ENCODE data around the gene TERT.

TERT gene

GRCh38 chr5:1212271-1212670 lies 82.6 kb downstream of the TERT start (continued):
- TF ChIP-seq, protein P1, sequence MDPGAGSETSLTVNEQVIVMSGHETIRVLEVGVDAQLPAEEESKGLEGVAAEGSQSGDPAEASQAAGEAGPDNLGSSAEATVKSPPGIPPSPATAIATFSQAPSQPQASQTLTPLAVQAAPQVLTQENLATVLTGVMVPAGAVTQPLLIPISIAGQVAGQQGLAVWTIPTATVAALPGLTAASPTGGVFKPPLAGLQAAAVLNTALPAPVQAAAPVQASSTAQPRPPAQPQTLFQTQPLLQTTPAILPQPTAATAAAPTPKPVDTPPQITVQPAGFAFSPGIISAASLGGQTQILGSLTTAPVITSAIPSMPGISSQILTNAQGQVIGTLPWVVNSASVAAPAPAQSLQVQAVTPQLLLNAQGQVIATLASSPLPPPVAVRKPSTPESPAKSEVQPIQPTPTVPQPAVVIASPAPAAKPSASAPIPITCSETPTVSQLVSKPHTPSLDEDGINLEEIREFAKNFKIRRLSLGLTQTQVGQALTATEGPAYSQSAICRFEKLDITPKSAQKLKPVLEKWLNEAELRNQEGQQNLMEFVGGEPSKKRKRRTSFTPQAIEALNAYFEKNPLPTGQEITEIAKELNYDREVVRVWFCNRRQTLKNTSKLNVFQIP (CRISPR knock-in tag; IDR thresholded peaks at IDR 0.05; ENCODE audit: borderline replicate concordance, low read depth): no peak

- TF ChIP-seq CREB5 (CRISPR knock-in tag; IDR thresholded peaks at IDR 0.05; ENCODE audit: low read depth) (no peak), TCF4 (CRISPR knock-in tag; IDR thresholded peaks at IDR 0.05; ENCODE audit: borderline replicate concordance) (no peak), RARB (CRISPR knock-in tag; IDR thresholded peaks at IDR 0.05) (no peak), ZC3H10 (CRISPR knock-in tag; IDR thresholded peaks at IDR 0.05) (no peak)
- no peak for ATAC-seq
These were observed 83.2 kb downstream of the TERT start for GRCh38 chr5:1211701-1212100.

- no peak for ATAC-seq
- TF ChIP-seq, protein P2, sequence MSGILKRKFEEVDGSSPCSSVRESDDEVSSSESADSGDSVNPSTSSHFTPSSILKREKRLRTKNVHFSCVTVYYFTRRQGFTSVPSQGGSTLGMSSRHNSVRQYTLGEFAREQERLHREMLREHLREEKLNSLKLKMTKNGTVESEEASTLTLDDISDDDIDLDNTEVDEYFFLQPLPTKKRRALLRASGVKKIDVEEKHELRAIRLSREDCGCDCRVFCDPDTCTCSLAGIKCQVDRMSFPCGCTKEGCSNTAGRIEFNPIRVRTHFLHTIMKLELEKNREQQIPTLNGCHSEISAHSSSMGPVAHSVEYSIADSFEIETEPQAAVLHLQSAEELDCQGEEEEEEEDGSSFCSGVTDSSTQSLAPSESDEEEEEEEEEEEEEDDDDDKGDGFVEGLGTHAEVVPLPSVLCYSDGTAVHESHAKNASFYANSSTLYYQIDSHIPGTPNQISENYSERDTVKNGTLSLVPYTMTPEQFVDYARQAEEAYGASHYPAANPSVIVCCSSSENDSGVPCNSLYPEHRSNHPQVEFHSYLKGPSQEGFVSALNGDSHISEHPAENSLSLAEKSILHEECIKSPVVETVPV (CRISPR knock-in tag; IDR thresholded peaks at IDR 0.05): no peak
- TF ChIP-seq CSDC2 (CRISPR knock-in tag; IDR thresholded peaks at IDR 0.05): no peak
- no peak for TF ChIP-seq TOX (CRISPR knock-in tag; IDR thresholded peaks at IDR 0.05; ENCODE audit: borderline replicate concordance)
- no peak for TF ChIP-seq ZNF70 (CRISPR knock-in tag; IDR thresholded peaks at IDR 0.05)
- no peak for TF ChIP-seq RARB (CRISPR knock-in tag; IDR thresholded peaks at IDR 0.05)
- TF ChIP-seq TCF4 (CRISPR knock-in tag; IDR thresholded peaks at IDR 0.05; ENCODE audit: borderline replicate concordance): no peak
- no peak for TF ChIP-seq GLIS3 (CRISPR knock-in tag; IDR thresholded peaks at IDR 0.05)
- no peak for TF ChIP-seq ESRRG (CRISPR knock-in tag; IDR thresholded peaks at IDR 0.05)
These were observed 84.0 kb downstream of the TERT start for GRCh38 chr5:1210832-1211251.

DNA sequence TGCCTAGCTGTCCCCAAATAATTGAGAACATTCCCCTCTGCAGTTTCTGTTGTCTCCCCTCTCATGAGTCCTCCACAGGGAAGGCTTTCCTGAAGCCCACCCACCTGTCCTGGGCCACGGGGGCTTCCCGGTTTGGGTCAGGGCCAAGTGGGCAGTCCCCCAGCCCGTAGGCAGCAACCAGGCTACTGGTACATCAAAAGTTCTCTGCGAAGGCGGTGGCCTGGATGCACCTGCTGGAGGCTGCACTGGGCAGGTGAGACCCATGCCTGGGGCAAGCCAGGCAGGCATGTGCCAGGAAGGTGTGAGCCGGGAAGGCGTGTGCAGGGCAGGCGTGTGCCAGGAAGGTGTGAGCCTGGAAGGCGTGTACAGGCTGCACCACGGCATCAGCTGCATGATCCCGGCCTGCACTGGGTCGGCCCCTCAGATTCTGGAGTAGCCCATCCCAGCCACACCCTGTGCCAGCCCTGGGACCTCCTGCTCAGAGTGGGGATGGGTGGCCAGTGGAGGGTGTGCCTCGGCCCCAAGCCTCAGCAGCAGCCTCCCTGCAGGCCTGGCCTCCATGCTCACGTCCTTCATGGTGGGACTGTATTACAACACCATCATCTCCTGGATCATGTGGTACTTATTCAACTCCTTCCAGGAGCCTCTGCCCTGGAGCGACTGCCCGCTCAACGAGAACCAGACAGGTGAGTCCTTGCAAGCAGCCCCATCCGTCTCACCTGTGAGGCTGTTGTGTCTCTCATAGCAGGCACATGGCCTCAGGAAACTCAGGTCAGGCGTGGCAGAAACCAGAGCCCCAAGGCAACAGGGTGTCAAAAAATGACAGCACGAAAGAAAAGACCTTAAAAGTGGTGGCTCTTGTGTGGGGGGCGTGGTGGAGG lies 84.7 kb downstream of the TERT start:
- no peak for ATAC-seq
- no peak for TF ChIP-seq CREB5 (CRISPR knock-in tag; IDR thresholded peaks at IDR 0.05; ENCODE audit: low read depth)
- TF ChIP-seq ZNF565 (CRISPR knock-in tag; conservative IDR thresholded peaks at IDR 0.05; ENCODE audit: low read depth): no peak
- TF ChIP-seq OSR1 (CRISPR knock-in tag; IDR thresholded peaks at IDR 0.05): no peak
- TF ChIP-seq ISL1 (CRISPR knock-in tag; IDR thresholded peaks at IDR 0.05): no peak
- no peak for TF ChIP-seq PPARA (CRISPR knock-in tag; IDR thresholded peaks at IDR 0.05; ENCODE audit: borderline replicate concordance)
- no peak for TF ChIP-seq ZNF8 (CRISPR knock-in tag; IDR thresholded peaks at IDR 0.05)
- TF ChIP-seq ARNTL (CRISPR knock-in tag; IDR thresholded peaks at IDR 0.05; ENCODE audit: borderline replicate concordance, low read depth): no peak
- TF ChIP-seq BACH2 (CRISPR knock-in tag; IDR thresholded peaks at IDR 0.05; ENCODE audit: borderline replicate concordance): no peak
- no peak for TF ChIP-seq ZNF70 (CRISPR knock-in tag; IDR thresholded peaks at IDR 0.05)
- TF ChIP-seq SNAI2 (CRISPR knock-in tag; IDR thresholded peaks at IDR 0.05): no peak
- TF ChIP-seq GLIS3 (CRISPR knock-in tag; IDR thresholded peaks at IDR 0.05): no peak

- TF ChIP-seq, protein P1 (CRISPR knock-in tag; IDR thresholded peaks at IDR 0.05; ENCODE audit: borderline replicate concordance, low read depth): no peak
- TF ChIP-seq RARB (CRISPR knock-in tag; IDR thresholded peaks at IDR 0.05) (no peak), ZC3H10 (CRISPR knock-in tag; IDR thresholded peaks at IDR 0.05) (no peak), TOX (CRISPR knock-in tag; IDR thresholded peaks at IDR 0.05; ENCODE audit: borderline replicate concordance) (no peak), ZNF70 (CRISPR knock-in tag; IDR thresholded peaks at IDR 0.05) (no peak), BACH2 (CRISPR knock-in tag; IDR thresholded peaks at IDR 0.05; ENCODE audit: borderline replicate concordance) (no peak), ISL1 (CRISPR knock-in tag; IDR thresholded peaks at IDR 0.05) (no peak)
- no peak; the same call in 2 of the 3 replicates for ATAC-seq
These were observed 85.4 kb downstream of the TERT start for GRCh38 chr5:1209489-1209852.

Measured in SK-N-SH treated with all-trans-retinoic acid at 6 μM for 48 hours (cell line).